COLO668 (cell line): ENCODE measurements around the gene HP1BP3.

Source experiments
- DNase-seq: peaks from one replicate; lab custom pipeline; 2025; ENCODE audit not compliant: unreplicated experiment; lab: John Stamatoyannopoulos, UW

HP1BP3 gene

GRCh38 chr1:20770314-20771087 is 16.6 kb downstream of the HP1BP3 start:
- no peak for DNase-seq

GRCh38 chr1:20767271-20767670 is 19.8 kb downstream of the HP1BP3 start:
- no peak for DNase-seq

GRCh38 chr1:20763417-20763816 is 23.7 kb downstream of the HP1BP3 start:
- DNase-seq, result no peak

- no peak for DNase-seq
Measured at GRCh38 chr1:20760322-20760721, 26.8 kb downstream of the HP1BP3 start.

GRCh38 chr1:20753589-20753988 is 33.5 kb downstream of the HP1BP3 start:
- no peak for DNase-seq

- DNase-seq, result no peak
Measured at GRCh38 chr1:20751462-20751990, 35.6 kb downstream of the HP1BP3 start.

- no peak for DNase-seq
Measured at GRCh38 chr1:20742671-20743070, 44.4 kb downstream of the HP1BP3 start.

GRCh38 chr1:20740781-20741180 is 46.3 kb downstream of the HP1BP3 start:
- no peak for DNase-seq

GRCh38 chr1:20739225-20739624 is 47.9 kb downstream of the HP1BP3 start:
- DNase-seq, result no peak

GRCh38 chr1:20735581-20736111 is 51.5 kb downstream of the HP1BP3 start:
- no peak for DNase-seq

GRCh38 chr1:20733360-20733975 is 53.6 kb downstream of the HP1BP3 start:
- DNase-seq, result peak; percentile 65

- peak; percentile 82 for DNase-seq
Measured at GRCh38 chr1:20732588-20733359, 54.3 kb downstream of the HP1BP3 start, which contains the start of gene SH2D5. SH2D5 (minus strand) TSS chr1:20732703; CDS start chr1:20728044, 4,659 bp downstream.

- DNase-seq, result peak; percentile 75
Measured at GRCh38 chr1:20732071-20732587, 55.0 kb downstream of the HP1BP3 start.

GRCh38 chr1:20731057-20731991 is 55.8 kb downstream of the HP1BP3 start:
- no peak for DNase-seq

- no peak for DNase-seq
Measured at GRCh38 chr1:20730690-20731056, 56.4 kb downstream of the HP1BP3 start.

GRCh38 chr1:20729990-20730689 is 57.0 kb downstream of the HP1BP3 start:
- DNase-seq, result no peak

- no peak for DNase-seq
Measured at GRCh38 chr1:20729155-20729931, 57.8 kb downstream of the HP1BP3 start.

GRCh38 chr1:20728371-20729154 is 58.5 kb downstream of the HP1BP3 start:
- no peak for DNase-seq
